ENCODE data around the gene SEBOX. TPM values are rescaled to one million over a fixed set of nuclear protein-coding genes. Genes with fewer than 3 reads are reported as not detected.

Gene SEBOX
- total RNA-seq, 1 donor from 2014 or later: not detected

DNA sequence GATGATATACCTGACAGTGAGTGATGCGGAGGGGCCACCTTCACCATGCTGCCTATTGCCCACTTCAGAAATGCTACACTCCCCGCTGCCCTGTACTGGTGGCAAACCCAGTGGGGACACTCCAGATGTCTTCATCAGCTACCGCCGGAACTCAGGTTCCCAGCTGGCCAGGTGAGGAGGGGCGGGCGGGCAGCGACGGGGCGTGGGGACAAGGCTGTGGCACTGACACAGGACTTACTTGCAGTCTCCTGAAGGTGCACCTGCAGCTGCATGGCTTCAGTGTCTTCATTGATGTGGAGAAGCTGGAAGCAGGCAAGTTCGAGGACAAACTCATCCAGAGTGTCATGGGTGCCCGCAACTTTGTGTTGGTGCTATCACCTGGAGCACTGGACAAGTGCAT lies 23.1 kb upstream of the SEBOX start:
- intact Hi-C loops (cut with micrococcal nuclease): no loop called here
- H3K9me3 Mint-ChIP-seq: no peaks in the 10 kb centered on the region
- H3K36me3 Mint-ChIP-seq (ENCODE audit: low read depth): peaks cover 28% of the 10 kb centered on the region
- no peak for DNase-seq (ENCODE audit: low spot score)
- H3K4me1 Mint-ChIP-seq (ENCODE audit: low read depth): peaks cover 22% of the 10 kb centered on the region
- H3K27ac Mint-ChIP-seq: no peak overlapping the region
- peaks cover 1% of the 10 kb centered on the region for H3K27me3 Mint-ChIP-seq (ENCODE audit: insufficient read depth)
- H3K4me3 Mint-ChIP-seq: no peak overlapping the region

DNA sequence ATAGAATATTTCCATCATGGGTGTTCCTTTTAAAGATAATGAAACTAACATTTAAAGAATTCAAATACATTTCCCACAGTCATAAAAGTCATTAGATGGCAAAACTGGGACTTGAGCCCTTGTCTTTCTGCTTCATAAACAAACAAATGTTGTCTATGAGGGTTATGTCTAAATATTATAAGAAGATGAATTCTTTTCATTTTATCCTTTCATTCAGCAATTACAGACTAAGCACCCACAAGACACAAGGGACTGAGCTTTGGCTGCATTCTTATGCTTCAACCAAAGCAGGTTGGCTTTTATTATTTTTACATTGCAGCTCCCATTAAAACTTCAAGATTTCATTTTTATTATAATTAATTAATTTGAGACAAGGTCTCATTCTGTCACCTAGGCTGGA lies 21.4 kb upstream of the SEBOX start:
- DNase-seq (ENCODE audit: low spot score): no peak
- H3K4me3 Mint-ChIP-seq: no peak overlapping the region
- intact Hi-C loops (cut with micrococcal nuclease): no loop called here
- no peaks in the 10 kb centered on the region for H3K9me3 Mint-ChIP-seq
- peaks cover 1% of the 10 kb centered on the region for H3K27me3 Mint-ChIP-seq (ENCODE audit: insufficient read depth)
- no peak overlapping the region for H3K27ac Mint-ChIP-seq
- H3K4me1 Mint-ChIP-seq (ENCODE audit: low read depth): peaks cover 27% of the 10 kb centered on the region
- peaks cover 27% of the 10 kb centered on the region for H3K36me3 Mint-ChIP-seq (ENCODE audit: low read depth)

DNA sequence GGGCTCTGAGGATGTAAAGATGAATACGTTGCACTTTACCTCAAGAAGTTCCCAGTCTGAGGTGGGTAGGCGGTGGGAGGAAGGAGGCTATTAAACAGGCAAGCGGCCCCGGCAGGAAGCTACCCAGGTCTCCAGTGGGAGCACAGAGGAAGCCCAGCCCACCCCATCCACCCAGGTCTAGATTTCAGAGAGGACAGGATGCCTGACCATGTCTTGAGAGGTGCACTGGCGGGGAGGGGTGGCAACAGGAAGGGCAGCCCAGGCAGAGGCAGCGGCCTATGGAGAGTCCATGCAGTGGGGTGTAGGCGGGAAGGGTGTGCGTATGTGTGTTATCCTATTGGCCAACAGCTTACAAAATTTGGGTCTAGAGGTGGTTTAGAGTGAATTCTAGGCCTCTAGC lies 20.4 kb upstream of the SEBOX start:
- Mint-ChIP-seq H3K4me3 (peak overlapping the region; percentile 84), H3K9me3 (no peaks in the 10 kb centered on the region), H3K27me3 (ENCODE audit: insufficient read depth) (peaks cover 1% of the 10 kb centered on the region), H3K27ac (peak overlapping the region; percentile 67), H3K4me1 (ENCODE audit: low read depth) (peaks cover 33% of the 10 kb centered on the region), H3K36me3 (ENCODE audit: low read depth) (peaks cover 19% of the 10 kb centered on the region)
- DNase-seq (ENCODE audit: low spot score): no peak
- intact Hi-C loops (cut with micrococcal nuclease): no loop called here

DNA sequence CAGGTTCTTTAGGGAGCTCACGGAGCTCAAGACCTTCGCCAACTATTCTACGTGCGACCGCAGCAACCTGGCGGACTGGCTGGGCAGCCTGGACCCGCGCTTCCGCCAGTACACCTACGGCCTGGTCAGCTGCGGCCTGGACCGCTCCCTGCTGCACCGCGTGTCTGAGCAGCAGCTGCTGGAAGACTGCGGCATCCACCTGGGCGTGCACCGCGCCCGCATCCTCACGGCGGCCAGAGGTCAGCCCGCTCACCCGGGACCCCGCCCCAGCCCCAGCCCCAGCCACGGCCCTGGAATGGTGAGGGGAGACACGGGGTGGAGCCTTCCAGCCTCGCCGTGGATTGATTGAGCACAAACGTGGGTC lies 20.0 kb upstream of the SEBOX start:
- DNase-seq (ENCODE audit: low spot score): no peak
- Mint-ChIP-seq H3K9me3 (no peaks in the 10 kb centered on the region), H3K27ac (peak overlapping the region; percentile 89), H3K36me3 (ENCODE audit: low read depth) (peaks cover 15% of the 10 kb centered on the region), H3K4me1 (ENCODE audit: low read depth) (peaks cover 37% of the 10 kb centered on the region), H3K27me3 (ENCODE audit: insufficient read depth) (peaks cover 1% of the 10 kb centered on the region), H3K4me3 (peak overlapping the region; percentile 84)
- intact Hi-C loops (cut with micrococcal nuclease): no loop called here

DNA sequence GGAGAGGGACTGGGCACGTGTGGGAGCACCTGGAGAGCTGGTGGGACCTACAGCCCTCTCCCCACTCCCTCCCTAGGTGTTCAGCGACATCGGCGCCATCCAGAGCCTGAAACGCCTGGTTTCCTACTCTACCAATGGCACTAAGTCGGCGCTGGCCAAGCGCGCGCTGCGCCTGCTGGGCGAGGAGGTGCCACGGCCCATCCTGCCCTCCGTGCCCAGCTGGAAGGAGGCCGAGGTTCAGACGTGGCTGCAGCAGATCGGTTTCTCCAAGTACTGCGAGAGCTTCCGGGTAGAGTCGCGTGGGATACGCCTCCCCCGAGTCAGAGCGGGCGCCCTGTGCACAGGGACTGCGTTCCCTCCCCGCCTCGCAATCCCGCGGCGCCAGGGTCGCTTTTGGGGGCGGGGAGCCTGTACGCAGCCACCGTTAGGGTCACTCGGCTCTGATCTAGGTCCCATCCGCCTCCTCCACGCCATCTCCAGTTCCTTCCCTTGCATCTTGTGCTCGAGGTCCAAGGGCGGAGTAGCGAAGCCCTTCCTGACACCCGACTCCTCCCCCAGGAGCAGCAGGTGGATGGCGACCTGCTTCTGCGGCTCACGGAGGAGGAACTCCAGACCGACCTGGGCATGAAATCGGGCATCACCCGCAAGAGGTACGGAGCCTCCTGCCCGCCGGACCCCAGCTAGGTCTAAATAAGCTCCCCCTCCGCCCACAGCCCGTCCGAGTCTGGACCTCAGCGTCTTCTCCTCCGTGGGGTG lies 19.5 kb upstream of the SEBOX start:
- peak; percentile 61 for DNase-seq (ENCODE audit: low spot score)
- peak overlapping the region; percentile 89 for H3K27ac Mint-ChIP-seq
- intact Hi-C loops (cut with micrococcal nuclease): loop anchor here (1.0 kb wide), 2 partner anchors 12 to 27 kb away; partner anchors contain the start of gene POLDIP2
- peaks cover 40% of the 10 kb centered on the region for H3K4me1 Mint-ChIP-seq (ENCODE audit: low read depth)
- H3K9me3 Mint-ChIP-seq: no peaks in the 10 kb centered on the region
- H3K36me3 Mint-ChIP-seq (ENCODE audit: low read depth): peaks cover 11% of the 10 kb centered on the region
- H3K4me3 Mint-ChIP-seq: peak overlapping the region; percentile 84
- H3K27me3 Mint-ChIP-seq (ENCODE audit: insufficient read depth): peaks cover 1% of the 10 kb centered on the region

DNA sequence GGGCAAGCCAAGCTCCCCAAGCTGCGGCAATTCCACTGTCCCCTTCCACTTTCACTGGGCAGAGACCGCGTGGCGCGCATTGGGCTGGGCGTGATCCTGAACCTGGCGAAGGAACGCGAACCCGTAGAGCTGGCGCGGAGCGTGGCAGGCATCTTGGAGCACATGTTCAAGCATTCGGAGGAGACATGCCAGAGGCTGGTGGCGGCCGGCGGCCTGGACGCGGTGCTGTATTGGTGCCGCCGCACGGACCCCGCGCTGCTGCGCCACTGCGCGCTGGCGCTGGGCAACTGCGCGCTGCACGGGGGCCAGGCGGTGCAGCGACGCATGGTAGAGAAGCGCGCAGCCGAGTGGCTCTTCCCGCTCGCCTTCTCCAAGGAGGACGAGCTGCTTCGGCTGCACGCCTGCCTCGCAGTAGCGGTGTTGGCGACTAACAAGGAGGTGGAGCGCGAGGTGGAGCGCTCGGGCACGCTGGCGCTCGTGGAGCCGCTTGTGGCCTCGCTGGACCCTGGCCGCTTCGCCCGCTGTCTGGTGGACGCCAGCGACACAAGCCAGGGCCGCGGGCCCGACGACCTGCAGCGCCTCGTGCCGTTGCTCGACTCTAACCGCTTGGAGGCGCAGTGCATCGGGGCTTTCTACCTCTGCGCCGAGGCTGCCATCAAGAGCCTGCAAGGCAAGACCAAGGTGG lies 16.3 kb upstream of the SEBOX start:
- Mint-ChIP-seq H3K27ac (no peak overlapping the region), H3K4me1 (ENCODE audit: low read depth) (peaks cover 45% of the 10 kb centered on the region), H3K9me3 (no peaks in the 10 kb centered on the region), H3K4me3 (peak overlapping the region; percentile 35), H3K36me3 (ENCODE audit: low read depth) (peaks cover 9% of the 10 kb centered on the region), H3K27me3 (ENCODE audit: insufficient read depth) (peaks cover 1% of the 10 kb centered on the region)
- no peak for DNase-seq (ENCODE audit: low spot score)
- intact Hi-C loops (cut with micrococcal nuclease): no loop called here

DNA sequence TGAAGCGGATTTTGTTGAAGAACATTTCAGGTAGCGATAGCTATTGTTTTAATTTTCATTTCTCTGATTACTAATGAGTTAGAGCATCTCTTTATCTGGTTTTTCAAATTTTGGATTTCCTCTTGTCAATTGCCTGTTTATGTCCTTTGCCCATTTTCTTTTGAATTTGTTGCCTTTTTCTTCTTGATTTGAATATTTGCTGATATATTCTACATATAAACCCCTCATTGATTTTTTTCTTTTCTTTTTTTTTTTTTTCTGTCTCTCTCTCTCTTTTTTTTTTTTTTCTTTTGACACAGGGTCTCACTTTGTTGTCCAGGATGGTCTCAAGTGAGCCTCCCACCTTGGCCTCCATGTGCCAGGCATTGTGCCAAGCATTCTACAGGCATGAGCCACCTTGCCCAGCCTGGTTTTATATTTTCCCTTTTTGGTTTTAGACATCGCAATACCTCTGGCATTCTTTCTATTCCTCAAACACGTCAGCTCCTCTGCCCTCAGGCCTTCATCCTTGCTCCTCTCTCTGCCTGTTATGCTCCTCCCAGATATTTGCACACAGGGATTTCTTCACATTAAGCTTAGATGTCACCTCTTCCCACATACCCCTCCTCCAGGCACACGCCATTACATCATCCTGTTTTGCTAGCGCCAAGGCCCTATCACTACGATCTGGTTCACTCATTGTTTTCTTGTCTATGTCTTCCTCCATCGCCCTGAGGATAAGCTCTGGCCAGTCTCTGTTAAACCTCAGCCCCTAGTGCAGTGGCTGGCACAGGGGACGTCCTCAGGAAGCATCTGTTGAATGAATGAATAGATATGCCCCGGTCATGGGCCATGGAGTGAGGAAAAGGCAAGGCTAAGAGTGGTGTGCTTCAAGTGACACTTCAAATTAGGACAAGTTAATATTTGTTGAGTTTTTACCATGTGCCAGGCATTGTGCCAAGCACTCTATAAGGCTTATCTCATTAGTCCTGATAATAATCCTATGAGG lies 15.1 kb upstream of the SEBOX start:
- Mint-ChIP-seq H3K4me1 (ENCODE audit: low read depth) (peaks cover 37% of the 10 kb centered on the region), H3K27ac (no peak overlapping the region), H3K36me3 (ENCODE audit: low read depth) (peaks cover 6% of the 10 kb centered on the region), H3K4me3 (no peak overlapping the region), H3K27me3 (ENCODE audit: insufficient read depth) (no peaks in the 10 kb centered on the region), H3K9me3 (no peaks in the 10 kb centered on the region)
- DNase-seq (ENCODE audit: low spot score): no peak
- intact Hi-C loops (cut with micrococcal nuclease): no loop called here

DNA sequence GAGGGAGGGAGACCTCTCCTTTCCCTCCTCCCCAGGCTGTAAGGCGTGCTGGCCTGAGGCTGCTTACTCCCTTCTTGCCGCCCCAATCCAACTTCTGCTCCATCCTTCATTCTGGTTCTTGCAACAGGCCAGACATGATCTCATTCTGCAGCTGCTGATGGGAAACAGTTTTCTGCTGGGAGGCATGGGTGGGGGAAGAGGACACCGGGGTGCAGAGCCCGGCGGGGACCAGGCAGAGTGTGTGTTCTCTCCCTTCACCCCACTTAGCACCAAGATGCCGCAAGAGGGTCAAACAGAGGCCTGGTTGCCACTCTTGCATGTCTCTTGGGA lies 7.9 kb upstream of the SEBOX start:
- Mint-ChIP-seq H3K36me3 (ENCODE audit: low read depth) (peaks cover 6% of the 10 kb centered on the region), H3K9me3 (no peaks in the 10 kb centered on the region), H3K27ac (peak overlapping the region; percentile 68), H3K4me3 (peak overlapping the region; percentile 85), H3K4me1 (ENCODE audit: low read depth) (peaks cover 14% of the 10 kb centered on the region), H3K27me3 (ENCODE audit: insufficient read depth) (no peaks in the 10 kb centered on the region)
- DNase-seq (ENCODE audit: low spot score): no peak
- intact Hi-C loops (cut with micrococcal nuclease): loop anchor here (1.0 to 5.0 kb wide), 5 partner anchors 11 to 224 kb away; partner anchors contain the start of genes SLC46A1, SPAG5 and TMEM97

DNA sequence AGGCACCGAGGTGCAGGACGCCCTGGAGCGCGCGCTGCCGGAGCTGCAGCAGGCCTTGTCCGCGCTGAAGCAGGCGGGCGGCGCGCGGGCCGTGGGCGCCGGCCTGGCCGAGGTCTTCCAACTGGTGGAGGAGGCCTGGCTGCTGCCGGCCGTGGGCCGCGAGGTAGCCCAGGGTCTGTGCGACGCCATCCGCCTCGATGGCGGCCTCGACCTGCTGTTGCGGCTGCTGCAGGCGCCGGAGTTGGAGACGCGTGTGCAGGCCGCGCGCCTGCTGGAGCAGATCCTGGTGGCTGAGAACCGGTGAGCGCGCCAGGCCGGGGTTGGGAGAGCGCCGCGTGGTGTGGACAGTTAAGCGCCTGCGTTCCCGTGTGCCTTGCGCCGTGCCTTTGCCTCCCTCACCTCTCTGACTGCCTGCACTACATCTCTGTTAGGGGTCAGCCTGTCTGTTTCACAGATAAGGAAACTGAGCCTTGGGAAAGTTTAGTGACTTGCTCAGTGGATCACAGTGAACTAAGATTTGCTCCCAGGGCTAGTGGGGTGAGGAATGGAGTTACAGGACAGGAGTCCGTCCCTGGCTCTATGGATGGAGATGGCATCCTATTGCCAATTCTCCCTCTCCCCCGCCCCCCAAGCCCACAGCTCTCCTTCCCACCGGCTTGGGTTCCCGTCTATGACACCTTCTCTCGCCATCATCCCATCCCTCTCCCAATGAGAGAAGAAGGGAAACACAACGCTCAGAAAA lies 7.4 kb upstream of the SEBOX start:
- peaks cover 6% of the 10 kb centered on the region for H3K36me3 Mint-ChIP-seq (ENCODE audit: low read depth)
- H3K9me3 Mint-ChIP-seq: no peaks in the 10 kb centered on the region
- intact Hi-C loops (cut with micrococcal nuclease): loop anchor here (1.0 to 5.0 kb wide), 5 partner anchors 12 to 225 kb away; partner anchors contain the start of genes SLC46A1, SPAG5 and TMEM97
- peak overlapping the region; percentile 68 for H3K27ac Mint-ChIP-seq
- H3K27me3 Mint-ChIP-seq (ENCODE audit: insufficient read depth): no peaks in the 10 kb centered on the region
- no peak for DNase-seq (ENCODE audit: low spot score)
- H3K4me3 Mint-ChIP-seq: peak overlapping the region; percentile 85
- H3K4me1 Mint-ChIP-seq (ENCODE audit: low read depth): peaks cover 14% of the 10 kb centered on the region

DNA sequence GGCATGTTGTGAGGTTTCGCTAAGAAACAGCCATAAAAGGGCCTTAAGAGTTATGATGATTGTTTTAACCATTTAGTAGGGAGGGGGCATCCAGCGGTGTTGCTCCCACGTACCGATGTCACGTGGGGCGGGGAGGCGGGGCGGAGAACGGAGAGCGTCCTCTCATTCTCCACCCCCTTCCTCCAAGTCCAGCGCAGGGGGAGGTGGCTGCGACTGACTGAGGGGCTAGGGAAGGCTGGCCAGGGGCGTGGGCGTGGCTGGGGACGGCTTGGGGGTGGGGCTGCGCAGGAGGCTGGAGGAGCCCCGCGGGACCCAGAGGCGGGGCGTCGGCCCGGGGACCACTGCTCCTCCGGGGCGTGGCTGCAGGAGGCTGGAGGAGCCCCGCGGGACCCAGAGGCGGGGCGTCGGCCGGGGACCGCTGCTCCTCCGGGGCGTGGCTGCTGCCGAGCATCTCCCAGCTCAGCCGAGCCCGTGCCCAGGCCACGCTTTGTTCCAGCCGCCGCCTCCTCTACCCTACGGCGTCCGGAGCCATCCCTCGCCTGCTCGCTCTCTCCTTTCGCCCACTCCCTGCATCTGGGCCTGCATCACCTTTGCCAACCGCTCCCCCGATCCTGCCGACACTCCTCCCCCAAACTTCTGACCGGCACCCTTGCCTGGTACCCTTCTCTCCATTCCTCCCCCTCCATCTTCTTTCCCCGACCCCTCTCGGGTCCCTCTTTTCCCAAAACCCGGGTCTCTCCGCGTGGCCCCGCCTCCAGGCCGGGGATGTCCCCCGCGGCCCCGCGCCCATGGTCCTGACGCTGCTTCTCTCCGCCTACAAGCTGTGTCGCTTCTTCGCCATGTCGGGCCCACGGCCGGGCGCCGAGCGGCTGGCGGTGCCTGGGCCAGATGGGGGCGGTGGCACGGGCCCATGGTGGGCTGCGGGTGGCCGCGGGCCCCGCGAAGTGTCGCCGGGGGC lies 6.5 kb upstream of the SEBOX start, which contains the start of gene SARM1:
Gene SARM1, plus strand, starts transcription at position 450 of the 958 bp plus-strand sequence. Its CDS starts 339 bp downstream, at position 789.
- peaks cover 14% of the 10 kb centered on the region for H3K4me1 Mint-ChIP-seq (ENCODE audit: low read depth)
- H3K36me3 Mint-ChIP-seq (ENCODE audit: low read depth): peaks cover 6% of the 10 kb centered on the region
- H3K27ac Mint-ChIP-seq: peak within 1 kb of the TSS; percentile 98
- DNase-seq (ENCODE audit: low spot score): peak; percentile 85
- H3K27me3 Mint-ChIP-seq (ENCODE audit: insufficient read depth): no peaks in the 10 kb centered on the region
- no peaks in the 10 kb centered on the region for H3K9me3 Mint-ChIP-seq
- H3K4me3 Mint-ChIP-seq: peak within 1 kb of the TSS; percentile 95
- intact Hi-C loops (cut with micrococcal nuclease): loop anchor here (1.0 to 5.0 kb wide), 7 partner anchors 13 to 226 kb away; partner anchors contain the start of genes IFT20, POLDIP2, SLC46A1 and SPAG5

DNA sequence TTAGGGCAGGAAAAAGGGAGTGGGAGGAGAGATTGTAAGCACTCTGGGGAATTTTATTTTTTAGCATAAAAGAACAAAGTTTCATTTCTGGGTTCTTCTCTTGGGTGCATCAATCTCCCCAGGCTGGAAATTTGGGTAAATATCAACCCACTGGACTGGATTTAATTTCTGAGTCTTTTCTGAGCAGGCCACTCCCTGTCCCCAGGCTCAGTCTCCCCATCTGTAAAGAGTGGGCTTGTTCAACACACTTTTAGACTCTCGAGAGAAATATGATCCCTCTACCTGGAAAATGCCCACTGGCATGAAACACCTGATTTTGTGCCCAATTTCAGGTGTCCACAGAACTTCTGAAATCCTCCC lies 5.7 kb upstream of the SEBOX start:
- intact Hi-C loops (cut with micrococcal nuclease): loop anchor here (1.0 to 5.0 kb wide), 5 partner anchors 13 to 227 kb away; partner anchors contain the start of genes IFT20, POLDIP2, SLC46A1 and SPAG5
- H3K4me1 Mint-ChIP-seq (ENCODE audit: low read depth): peaks cover 14% of the 10 kb centered on the region
- H3K9me3 Mint-ChIP-seq: no peaks in the 10 kb centered on the region
- peak overlapping the region; percentile 95 for H3K4me3 Mint-ChIP-seq
- H3K36me3 Mint-ChIP-seq (ENCODE audit: low read depth): peaks cover 6% of the 10 kb centered on the region
- peak overlapping the region; percentile 98 for H3K27ac Mint-ChIP-seq
- no peaks in the 10 kb centered on the region for H3K27me3 Mint-ChIP-seq (ENCODE audit: insufficient read depth)
- DNase-seq (ENCODE audit: low spot score): no peak

All from activated T-helper 1 cell treated with anti-CD3 and anti-CD28 coated beads, Interleukin-12 subunit alpha, Interleukin-12 subunit beta, Interleukin-2, Interleukin-4 antibody, amounts not matched to agents 30 ng/mL and 10 ng/mL and 1 ng/mL, durations not matched to agents 14 hours and 24 hours and 36 hours (primary cell).